HG03439 (cell line): ENCODE measurements around the gene PEF1.

Experiments used
- ATAC-seq: cut with Tn5 transposase; IDR thresholded peaks from one replicate; pipeline ENCODE4 v1.9.1; 2021; ENCODE audit warnings: mild to moderate bottlenecking, moderate library complexity; ENCODE audit not compliant: unreplicated experiment

Gene PEF1

GRCh38 chr1:31644560-31645273 lies at the start of gene PEF1:
PEF1 (minus strand) TSS chr1:31644876; CDS start chr1:31644864, 12 bp downstream.
- ATAC-seq, result peak; percentile 95

DNA sequence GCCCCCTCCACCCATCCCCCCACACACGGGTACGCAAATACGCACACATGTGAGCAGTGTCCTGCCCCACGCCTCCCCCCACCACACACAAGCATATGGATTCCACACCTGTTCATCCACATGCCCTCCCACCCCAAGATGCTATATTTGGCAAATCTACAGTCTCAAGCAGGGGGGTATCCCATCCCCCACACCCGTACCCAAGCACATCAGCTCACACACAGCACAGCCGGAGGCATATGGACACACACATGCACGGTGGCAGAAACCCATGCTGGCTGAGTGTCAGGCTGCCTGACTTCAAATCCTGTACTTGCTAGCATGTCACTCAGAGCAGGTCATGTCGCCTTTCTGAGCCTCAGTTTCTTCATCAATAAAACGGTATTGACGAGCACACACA lies 48.6 kb upstream of the PEF1 start:
- no peak for ATAC-seq

- ATAC-seq, result no peak
Observed at GRCh38 chr1:31691951-31692350, 47.3 kb upstream of the PEF1 start.

DNA sequence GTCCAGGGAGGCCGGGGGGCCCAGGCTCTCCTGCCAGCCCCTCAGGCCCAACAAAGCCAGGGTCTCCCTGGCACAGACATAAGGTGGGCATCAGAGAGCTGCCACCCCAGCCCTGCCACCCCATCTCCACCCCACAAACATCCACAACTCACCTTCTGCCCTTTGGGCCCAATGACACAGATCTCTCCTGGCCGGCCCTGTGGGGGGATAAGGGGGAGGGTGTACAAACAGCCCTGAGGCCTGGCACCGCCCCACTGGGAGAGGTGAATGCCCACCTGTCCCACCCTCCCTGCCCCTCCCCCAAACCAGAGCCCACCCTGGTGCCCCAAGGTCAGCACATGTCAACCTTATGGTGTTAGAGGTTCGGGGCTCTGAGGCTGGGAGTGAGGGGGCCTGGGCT lies 46.8 kb upstream of the PEF1 start:
- no peak for ATAC-seq

DNA sequence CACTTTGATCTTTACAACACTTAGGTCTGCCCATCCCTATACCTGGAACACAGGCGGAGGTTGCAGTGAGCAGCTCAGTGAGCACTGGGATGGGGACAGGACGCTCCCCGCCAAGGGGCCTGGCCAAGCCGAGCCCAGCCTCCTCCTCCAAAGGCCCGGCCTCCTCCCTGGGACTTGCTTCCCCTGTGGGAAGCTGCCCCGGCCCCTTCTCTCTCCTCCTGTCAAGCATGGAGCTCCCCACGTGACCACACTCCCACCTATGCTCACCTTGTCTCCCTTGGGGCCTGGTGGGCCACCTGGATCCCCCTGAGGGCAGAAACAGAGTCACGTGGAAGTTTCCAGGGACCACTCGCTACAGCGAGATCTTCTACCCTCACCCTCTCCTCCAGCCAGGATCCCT lies 46.2 kb upstream of the PEF1 start:
- no peak for ATAC-seq

DNA sequence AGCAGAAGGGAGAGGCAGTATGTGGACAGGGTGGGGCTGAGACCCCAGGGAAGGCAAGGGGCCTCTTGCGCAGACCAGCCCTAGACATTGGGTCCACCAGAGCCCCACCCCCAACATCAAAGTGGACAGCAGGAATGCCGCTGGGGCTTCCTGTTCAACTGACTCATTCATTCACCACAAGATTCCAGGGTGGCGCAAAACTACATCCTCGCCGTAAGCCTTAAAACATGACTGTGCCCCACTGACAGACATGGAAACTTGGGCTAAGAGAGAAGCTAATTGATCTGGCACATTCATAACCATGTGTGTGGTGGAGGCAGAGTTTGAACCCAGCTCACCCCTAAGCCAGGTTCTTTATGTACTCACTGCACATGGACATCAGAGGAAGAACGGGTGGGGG lies 45.2 kb upstream of the PEF1 start:
- ATAC-seq, result no peak

DNA sequence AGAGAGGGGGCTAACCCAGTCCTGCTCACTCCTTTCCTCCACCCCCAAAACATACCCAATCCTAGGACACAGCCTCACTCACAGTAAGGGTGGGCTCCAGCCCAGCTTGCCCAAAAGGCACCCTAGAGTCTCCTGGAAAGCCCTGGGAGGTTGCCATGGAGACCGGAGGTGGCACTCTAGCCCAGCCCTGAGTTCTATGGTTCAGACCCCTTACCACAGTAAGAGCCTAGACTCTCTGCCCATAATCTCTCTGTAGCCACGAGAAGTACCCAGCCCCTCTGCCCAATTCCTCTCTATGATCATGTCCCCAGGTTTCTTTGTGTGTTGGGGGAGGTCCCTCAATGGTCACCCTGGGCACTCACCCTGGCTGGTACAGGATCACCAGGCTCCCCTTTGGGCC lies 44.7 kb upstream of the PEF1 start:
- ATAC-seq, result no peak

DNA sequence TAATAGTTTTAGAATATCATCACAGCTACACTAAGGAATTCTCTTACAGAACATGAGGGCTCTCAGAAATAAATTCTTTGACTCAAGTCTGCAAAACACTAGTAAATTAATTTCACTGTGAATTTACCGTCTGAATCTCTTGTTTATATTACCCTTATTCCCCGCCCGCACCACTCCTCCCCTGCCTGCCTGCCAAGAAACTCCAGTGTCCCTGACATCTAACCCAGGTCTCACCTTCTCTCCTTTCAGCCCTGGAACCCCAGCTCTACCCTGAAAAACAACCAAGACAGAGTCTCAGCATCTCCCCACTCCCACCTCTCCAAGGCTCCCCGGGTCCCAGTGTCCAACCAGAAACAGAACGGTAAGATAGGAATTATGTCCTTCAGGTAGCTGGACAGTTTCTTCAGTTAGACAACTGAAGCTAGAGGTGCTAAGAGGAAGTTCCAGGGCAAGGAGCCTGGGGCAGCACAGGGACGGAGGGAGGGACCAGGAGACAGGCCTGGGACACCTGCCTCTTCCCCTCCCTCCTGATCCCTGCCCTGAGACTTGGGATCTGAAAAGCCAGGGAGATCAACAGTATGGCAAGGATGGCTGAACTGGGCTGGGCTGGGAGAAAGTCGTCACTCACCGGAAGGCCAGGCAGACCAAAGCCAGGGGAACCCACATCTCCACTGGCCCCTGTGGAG lies 43.7 kb upstream of the PEF1 start:
- no peak for ATAC-seq

DNA sequence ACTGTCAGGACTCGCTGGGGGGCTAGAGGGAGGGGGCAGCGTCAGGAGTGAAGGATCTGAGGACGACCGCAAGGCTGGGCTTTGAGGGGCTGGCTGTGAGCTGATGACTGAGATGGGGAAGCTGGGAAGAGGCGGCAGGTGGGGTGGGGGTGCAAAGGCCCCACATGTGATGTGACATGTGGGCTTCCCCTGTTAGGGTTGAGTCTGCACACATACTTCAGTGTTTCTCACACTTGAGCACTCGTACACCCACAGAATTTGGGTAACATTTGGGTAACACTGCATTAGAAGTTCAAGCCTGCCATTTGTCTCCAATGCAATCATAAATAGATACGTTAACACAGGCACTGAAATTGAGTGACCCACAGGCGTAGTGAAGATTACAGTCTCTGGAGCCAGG lies 42.9 kb upstream of the PEF1 start:
- ATAC-seq, result no peak

DNA sequence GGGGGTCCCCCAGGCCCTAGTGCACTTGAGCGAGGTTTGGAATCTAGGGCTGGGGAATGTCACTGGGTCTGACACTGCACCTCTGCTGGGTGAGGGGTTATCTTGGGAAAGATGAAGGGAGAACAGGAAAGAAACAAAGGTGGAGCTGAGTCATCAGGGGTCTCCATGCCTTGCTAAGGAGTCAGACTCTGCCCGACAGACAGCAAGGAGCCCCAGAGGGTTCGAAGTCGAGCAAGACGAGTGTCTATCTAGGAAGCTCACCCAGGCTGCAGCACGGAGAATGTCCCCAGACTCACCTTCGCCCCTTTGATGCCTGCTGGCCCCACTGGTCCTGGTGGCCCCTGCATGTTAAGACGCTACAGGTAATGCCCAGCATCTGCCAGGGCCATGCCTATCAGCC lies 41.1 kb upstream of the PEF1 start:
- ATAC-seq, result no peak

DNA sequence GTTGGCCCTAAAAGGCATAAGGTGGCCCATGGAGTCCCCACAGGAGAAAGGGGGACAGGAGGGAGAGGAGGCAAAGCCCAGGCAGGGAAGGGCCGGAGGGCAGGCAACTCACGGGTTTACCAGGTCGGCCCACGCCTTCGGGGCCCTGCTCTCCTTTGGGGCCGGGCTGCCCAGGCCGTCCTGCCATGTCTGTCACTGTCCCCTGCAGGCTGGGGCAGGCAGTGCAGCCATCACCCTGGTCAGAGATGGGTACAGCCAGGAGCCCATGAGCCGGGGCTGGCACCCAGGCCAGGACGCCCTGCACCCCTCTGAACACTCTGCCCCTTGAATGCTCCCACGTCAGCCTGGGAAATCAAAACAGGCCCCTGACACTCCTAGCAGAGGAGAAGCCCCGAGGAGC lies 39.3 kb upstream of the PEF1 start:
- ATAC-seq, result no peak

- ATAC-seq, result no peak
Observed at GRCh38 chr1:31681415-31681814, 36.7 kb upstream of the PEF1 start.

GRCh38 chr1:31679676-31680230 lies 35.1 kb upstream of the PEF1 start:
- no peak for ATAC-seq

- no peak for ATAC-seq
Observed at GRCh38 chr1:31679091-31679490, 34.4 kb upstream of the PEF1 start.

DNA sequence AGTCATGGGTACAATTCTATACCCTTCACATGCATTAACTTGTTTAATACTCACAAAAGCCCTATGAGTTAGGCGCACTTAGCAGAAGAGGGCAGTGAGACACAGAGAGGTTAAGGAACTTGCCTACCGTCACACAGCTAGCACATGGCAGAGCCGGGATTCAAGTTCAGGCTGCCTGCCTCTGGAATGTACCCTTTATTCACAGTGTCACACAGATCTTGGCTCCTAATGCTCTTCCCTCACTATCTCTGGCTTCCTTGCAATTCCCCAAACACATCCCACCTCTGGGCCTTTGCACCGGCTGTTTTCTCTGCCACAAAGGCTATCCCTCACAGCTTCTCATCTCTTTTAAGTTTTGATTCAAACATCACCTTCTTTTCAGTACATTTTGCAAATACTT lies 34.0 kb upstream of the PEF1 start:
- ATAC-seq, result no peak

- no peak for ATAC-seq
Observed at GRCh38 chr1:31677949-31678348, 33.3 kb upstream of the PEF1 start.

DNA sequence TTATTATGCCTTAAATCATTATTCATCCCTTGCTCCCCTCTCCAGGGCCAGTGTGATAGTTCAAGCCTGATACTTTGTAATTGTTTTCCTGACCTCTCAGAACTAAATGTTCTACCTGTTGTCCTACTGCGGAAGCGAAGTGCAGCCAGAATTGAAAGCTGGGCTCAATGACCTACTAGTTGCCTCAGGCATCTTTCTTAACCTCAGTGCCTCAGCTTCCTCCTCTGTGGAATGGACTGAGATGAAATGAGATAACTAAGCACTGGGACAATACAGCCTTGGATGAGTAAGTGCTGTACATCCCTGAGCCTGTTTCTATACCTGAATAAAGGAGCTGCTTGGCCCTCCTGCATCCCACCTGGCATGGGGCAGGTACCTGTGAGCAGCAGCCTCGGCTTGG lies 32.7 kb upstream of the PEF1 start:
- ATAC-seq, result no peak

GRCh38 chr1:31675756-31676155 lies 31.1 kb upstream of the PEF1 start:
- ATAC-seq, result no peak

- ATAC-seq, result no peak
Observed at GRCh38 chr1:31675161-31675560, 30.5 kb upstream of the PEF1 start.

GRCh38 chr1:31674626-31675025 lies 29.9 kb upstream of the PEF1 start:
- ATAC-seq, result no peak

- ATAC-seq, result no peak
Observed at GRCh38 chr1:31673433-31673832, 28.8 kb upstream of the PEF1 start.

DNA sequence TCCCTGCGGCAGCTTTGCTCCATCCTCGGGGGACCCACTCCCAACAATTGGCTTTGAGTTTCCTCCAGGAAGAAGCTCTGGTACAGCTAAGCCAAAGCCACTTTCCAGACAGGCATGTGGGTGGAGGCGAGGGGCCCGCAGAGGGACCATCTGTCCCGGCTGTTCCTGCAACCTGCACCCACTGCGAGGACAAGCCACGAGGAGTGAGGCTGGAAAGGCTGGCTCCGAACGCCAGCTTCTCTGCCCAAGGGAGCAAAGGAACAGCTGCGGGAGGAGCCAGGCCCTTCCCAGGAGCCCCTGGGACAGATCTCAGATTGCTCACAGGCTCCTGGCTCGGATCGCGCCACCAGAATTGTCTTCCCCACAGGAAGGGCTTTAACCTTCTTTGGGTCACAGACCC lies 28.3 kb upstream of the PEF1 start:
- no peak for ATAC-seq
